Measurements from ENCODE around the gene CAMK1G. TPM values are rescaled to one million over a fixed set of nuclear protein-coding genes. Genes with fewer than 3 reads are reported as not detected.

CAMK1G gene
- total RNA-seq, 4 donors from 2014 or later: 0.51 TPM; not detected in 3

DNA sequence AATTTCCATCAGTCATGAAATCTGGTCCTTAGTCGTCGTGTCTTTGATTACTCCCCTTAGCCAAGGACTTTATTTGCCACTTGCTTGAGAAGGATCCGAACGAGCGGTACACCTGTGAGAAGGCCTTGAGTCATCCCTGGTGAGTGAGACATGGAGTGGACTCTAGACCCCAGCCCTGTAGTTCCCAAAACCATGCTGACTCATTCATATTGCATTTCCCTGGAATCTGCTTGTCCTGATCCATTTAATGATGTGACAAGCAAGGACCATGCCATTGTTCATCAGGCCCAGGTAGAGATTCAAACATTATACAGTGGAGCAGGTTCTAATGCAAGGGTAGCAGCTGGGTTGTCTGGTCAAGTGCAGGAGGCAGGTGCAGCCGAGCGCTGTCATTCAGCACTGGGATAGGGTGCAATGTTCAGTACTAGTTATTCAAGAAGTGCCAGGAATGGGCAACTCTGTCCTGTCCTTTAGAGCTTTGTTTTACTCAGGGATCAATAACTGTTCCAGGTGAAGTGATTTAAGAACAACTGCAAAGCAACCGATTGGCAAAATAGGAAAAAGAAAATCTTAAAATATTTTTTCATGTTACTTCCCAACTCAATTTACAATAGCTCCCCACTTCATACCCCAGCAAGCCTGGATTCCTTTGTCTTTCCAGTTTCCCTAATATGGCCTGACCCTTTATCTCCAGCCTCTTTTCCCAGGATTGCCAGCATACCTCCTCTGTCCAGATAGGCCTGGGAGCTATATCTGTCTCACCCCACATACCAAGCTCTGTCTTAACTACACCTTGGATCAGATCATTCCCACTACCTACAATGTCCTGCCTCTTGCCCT is 26.5 kb downstream of the CAMK1G start:
- TF ChIP-seq, protein P1, sequence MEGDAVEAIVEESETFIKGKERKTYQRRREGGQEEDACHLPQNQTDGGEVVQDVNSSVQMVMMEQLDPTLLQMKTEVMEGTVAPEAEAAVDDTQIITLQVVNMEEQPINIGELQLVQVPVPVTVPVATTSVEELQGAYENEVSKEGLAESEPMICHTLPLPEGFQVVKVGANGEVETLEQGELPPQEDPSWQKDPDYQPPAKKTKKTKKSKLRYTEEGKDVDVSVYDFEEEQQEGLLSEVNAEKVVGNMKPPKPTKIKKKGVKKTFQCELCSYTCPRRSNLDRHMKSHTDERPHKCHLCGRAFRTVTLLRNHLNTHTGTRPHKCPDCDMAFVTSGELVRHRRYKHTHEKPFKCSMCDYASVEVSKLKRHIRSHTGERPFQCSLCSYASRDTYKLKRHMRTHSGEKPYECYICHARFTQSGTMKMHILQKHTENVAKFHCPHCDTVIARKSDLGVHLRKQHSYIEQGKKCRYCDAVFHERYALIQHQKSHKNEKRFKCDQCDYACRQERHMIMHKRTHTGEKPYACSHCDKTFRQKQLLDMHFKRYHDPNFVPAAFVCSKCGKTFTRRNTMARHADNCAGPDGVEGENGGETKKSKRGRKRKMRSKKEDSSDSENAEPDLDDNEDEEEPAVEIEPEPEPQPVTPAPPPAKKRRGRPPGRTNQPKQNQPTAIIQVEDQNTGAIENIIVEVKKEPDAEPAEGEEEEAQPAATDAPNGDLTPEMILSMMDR (IDR thresholded peaks at IDR 0.05; ENCODE audit: low read depth): no peak

DNA sequence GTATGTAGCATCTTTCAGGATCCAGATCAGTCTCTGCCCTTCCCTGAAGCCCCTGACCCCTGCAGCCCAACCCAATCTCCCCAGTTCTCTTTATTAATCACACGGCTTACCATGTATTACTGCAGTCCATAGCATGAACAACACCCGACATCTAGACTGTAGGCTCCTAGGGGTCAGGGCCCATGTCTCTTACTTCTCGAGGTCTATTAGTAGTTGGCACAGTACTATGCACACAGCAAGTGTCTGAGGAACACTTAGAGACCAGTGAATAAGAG is 27.1 kb downstream of the CAMK1G start:
- TF ChIP-seq, protein P1 (IDR thresholded peaks at IDR 0.05; ENCODE audit: low read depth): no peak

DNA sequence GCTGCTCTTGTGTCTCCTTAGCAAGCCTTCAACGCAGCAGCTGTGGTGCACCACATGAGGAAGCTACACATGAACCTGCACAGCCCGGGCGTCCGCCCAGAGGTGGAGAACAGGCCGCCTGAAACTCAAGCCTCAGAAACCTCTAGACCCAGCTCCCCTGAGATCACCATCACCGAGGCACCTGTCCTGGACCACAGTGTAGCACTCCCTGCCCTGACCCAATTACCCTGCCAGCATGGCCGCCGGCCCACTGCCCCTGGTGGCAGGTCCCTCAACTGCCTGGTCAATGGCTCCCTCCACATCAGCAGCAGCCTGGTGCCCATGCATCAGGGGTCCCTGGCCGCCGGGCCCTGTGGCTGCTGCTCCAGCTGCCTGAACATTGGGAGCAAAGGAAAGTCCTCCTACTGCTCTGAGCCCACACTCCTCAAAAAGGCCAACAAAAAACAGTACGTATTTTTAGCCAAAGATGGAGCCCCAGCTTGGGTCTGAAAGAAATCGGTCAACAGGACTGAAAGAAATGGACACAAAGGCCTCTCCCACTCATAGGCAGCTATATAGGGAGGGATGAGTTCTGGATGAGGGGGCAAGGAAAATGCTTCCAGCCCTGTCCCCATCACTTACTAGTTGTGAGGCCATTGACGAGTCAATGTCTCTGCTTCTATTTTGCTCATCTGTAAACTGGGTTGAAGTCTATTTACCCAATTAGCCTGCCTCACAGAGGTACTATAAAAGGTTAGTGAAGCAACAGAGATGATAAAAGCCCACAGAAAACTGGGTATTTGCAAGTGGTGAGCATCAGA is 28.5 kb downstream of the CAMK1G start:
- TF ChIP-seq, protein P1 (IDR thresholded peaks at IDR 0.05; ENCODE audit: low read depth): no peak

DNA sequence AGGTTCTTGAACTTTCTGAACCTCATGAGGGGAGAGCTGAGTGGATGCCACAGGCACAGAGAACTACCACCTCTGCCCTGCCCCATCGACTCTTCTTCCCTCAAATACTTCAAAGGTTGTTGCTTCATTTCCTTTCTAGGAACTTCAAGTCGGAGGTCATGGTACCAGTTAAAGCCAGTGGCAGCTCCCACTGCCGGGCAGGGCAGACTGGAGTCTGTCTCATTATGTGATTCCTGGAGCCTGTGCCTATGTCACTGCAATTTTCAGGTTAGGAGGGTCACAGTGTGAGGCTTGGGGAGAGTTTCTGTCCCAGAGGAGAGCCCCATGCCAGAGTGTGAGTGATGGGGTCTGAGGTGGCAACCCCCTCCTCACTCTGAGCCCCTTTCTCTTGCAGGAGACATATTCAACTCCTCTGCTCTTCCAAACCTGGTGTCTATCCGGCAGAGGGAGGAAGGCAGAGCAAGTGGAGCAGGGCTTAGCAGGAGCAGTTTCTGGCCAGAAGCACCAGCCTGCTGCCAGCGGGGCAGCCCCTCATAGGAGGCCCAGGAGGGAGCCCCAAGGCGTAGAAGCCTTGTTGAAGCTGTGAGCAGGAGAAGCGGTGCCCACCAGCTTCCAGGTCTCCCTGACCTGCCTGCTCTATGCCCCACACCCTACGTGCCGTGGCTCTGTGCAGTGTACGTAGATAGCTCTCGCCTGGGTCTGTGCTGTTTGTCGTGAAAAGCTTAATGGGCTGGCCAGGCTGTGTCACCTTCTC is 29.3 kb downstream of the CAMK1G start:
- TF ChIP-seq, protein P1 (IDR thresholded peaks at IDR 0.05; ENCODE audit: low read depth): no peak

DNA sequence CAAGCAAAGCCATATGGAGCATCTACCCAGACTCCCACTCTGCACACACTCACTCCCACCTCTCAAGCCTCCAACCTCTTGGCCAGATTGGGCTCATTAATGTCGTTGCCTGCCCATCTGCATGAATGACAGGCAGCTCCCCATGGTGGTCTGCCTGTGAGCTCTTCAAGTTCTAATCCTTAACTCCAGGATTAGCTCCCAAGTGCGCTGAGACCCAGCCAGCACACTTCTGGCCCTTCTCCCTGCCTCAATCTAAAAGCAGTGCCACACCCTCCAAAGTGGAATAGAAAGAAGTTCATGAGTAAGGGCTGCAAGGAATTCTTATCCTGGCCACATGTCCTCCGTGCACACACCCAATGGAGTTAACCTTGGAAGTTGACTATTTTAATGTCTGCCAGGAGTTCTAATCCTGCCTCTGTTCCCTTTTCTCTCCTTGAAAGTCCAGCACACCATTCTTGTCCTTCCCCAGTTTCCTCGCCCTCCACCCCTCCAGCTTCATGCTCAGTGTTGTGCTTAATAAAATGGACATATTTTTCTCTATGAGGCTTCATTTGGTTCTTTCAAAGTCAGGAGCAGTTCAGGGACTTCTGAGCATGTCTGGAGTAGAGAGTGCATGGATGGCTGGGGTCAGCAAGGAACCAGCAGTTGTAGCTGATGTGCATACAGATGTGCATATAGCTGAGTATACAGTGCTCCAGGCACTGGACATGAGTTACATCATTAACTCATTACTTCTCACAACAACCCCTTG is 30.1 kb downstream of the CAMK1G start:
- TF ChIP-seq, protein P1 (IDR thresholded peaks at IDR 0.05; ENCODE audit: low read depth): no peak

DNA sequence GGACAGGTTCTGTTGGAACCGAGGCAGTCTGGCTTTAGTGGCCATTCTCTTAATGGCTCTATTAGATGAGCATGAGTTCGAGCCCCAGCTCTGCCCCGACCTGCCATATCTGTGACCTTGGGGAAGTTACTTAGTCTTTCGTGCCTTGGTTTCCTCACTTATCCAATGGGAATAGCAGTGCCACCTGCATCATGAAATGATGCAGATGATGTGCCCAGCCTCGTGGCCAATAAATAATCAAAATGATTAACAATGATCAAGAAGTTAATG is 30.6 kb downstream of the CAMK1G start:
- TF ChIP-seq, protein P1 (IDR thresholded peaks at IDR 0.05; ENCODE audit: low read depth): no peak
